Measurements from ENCODE around the gene SRD5A1. TPM values are rescaled to one million over a fixed set of nuclear protein-coding genes. Genes with fewer than 3 reads are reported as not detected.

The SRD5A1 gene
- total RNA-seq, 1 donor from 2014 or later = 37.4 TPM

GRCh38 chr5:6720561-6720921 is 87.3 kb downstream of the SRD5A1 start:
- no peaks in the 10 kb centered on the region for H3K36me3 ChIP-seq (ENCODE audit: control insufficient read depth, insufficient read depth, low read length)
- no peaks in the 10 kb centered on the region for H3K27me3 ChIP-seq (ENCODE audit: control insufficient read depth, insufficient read depth, low read length)
- DNase-seq (ENCODE audit: low read depth) = no peak
- TF ChIP-seq CTCF (IDR thresholded peaks at IDR 0.05; ENCODE audit: insufficient read depth, low read length, poor library complexity, severe bottlenecking) = no peak
- H3K4me3 ChIP-seq (ENCODE audit: low read depth, low read length) = no peak overlapping the region

- no peak overlapping the region for H3K4me3 ChIP-seq (ENCODE audit: low read depth, low read length)
- no peak for TF ChIP-seq CTCF (IDR thresholded peaks at IDR 0.05; ENCODE audit: insufficient read depth, low read length, poor library complexity, severe bottlenecking)
- no peaks in the 10 kb centered on the region for H3K27me3 ChIP-seq (ENCODE audit: control insufficient read depth, insufficient read depth, low read length)
- DNase-seq (ENCODE audit: low read depth) = no peak
- no peaks in the 10 kb centered on the region for H3K36me3 ChIP-seq (ENCODE audit: control insufficient read depth, insufficient read depth, low read length)
Observed at GRCh38 chr5:6721442-6721841, 88.2 kb downstream of the SRD5A1 start.

GRCh38 chr5:6722015-6722414 is 88.8 kb downstream of the SRD5A1 start:
- no peaks in the 10 kb centered on the region for H3K36me3 ChIP-seq (ENCODE audit: control insufficient read depth, insufficient read depth, low read length)
- DNase-seq (ENCODE audit: low read depth) = no peak
- H3K4me3 ChIP-seq (ENCODE audit: low read depth, low read length) = no peak overlapping the region
- no peaks in the 10 kb centered on the region for H3K27me3 ChIP-seq (ENCODE audit: control insufficient read depth, insufficient read depth, low read length)
- no peak for TF ChIP-seq CTCF (IDR thresholded peaks at IDR 0.05; ENCODE audit: insufficient read depth, low read length, poor library complexity, severe bottlenecking)

GRCh38 chr5:6723122-6723815 is 90.0 kb downstream of the SRD5A1 start:
- H3K4me3 ChIP-seq (ENCODE audit: low read depth, low read length) = no peak overlapping the region
- DNase-seq (ENCODE audit: low read depth) = no peak
- no peak for TF ChIP-seq CTCF (IDR thresholded peaks at IDR 0.05; ENCODE audit: insufficient read depth, low read length, poor library complexity, severe bottlenecking)
- no peaks in the 10 kb centered on the region for H3K27me3 ChIP-seq (ENCODE audit: control insufficient read depth, insufficient read depth, low read length)
- no peaks in the 10 kb centered on the region for H3K36me3 ChIP-seq (ENCODE audit: control insufficient read depth, insufficient read depth, low read length)

- H3K4me3 ChIP-seq (ENCODE audit: low read depth, low read length) = no peak overlapping the region
- no peak for TF ChIP-seq CTCF (IDR thresholded peaks at IDR 0.05; ENCODE audit: insufficient read depth, low read length, poor library complexity, severe bottlenecking)
- H3K36me3 ChIP-seq (ENCODE audit: control insufficient read depth, insufficient read depth, low read length) = no peaks in the 10 kb centered on the region
- DNase-seq (ENCODE audit: low read depth) = no peak
- no peaks in the 10 kb centered on the region for H3K27me3 ChIP-seq (ENCODE audit: control insufficient read depth, insufficient read depth, low read length)
Observed at GRCh38 chr5:6723816-6724300, 90.6 kb downstream of the SRD5A1 start.

Other genes starting within 250 kb of the SRD5A1 start
- 0.17 and 0.34 TPM in 2 replicates for gene UBE2QL1, start 184.6 kb upstream of the SRD5A1 start, total RNA-seq
- 50.0 and 62.8 TPM in 2 replicates for gene NSUN2, start 396 bp upstream of the SRD5A1 start, total RNA-seq
- 11.5 and 12.0 TPM in 2 replicates for gene TENT4A, start 80.0 kb downstream of the SRD5A1 start, total RNA-seq

All from kidney epithelial cell (primary cell).